ENCODE data around the gene CYBA. TPM values are rescaled to one million over a fixed set of nuclear protein-coding genes. Genes with fewer than 3 reads are reported as not detected.

The CYBA gene
- total and polyA plus RNA-seq, 10 of the 15 experiments (the other 5 are each of a cell fraction or from before 2014, with no cell fraction given): 0.55 to 598 (median 258) TPM

DNA sequence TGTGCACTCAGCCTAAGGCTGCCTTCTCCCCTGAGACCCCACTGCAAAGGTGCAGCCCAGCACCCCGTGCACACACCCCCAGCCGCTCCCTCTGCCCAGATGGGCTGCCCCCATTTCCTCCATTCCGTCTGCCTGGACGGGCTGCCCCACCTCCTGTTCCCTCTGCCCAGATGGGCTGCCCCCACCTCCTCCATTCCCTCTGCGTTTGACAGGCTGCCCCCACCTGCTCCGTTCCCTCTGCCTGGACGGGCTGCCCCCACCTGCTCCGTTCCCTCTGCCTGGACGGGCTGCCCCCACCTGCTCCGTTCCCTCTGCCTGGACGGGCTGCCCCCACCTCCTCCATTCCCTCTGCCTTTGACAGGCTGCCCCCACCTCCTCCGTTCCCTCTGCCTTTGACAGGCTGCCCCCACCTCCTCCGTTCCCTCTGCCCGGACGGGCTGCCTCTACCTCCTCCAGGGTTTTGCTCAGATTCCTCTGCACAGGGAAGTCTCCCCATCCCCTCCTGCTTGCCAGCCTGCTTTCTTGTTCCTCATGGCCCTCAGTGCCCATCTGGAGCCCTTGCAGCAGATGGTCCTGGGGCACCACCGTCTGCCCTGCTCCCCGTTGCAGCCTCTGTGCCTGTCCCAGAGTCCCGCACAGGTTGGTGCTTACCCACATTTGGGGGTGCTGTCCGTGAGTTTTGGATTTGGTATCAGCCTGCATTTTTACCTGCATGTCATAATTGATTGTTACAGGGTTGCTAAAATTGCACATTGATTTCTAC, 35.9 kb downstream of the CYBA start:
- ChIA-PET SMC1A (ENCODE audit: uncharacterized antibody, unreplicated experiment) (no interaction called here), CTCF (no interaction called here), RAD21 (ENCODE audit: unreplicated experiment) (no interaction called here), POLR2A (no interaction called here)
- no peak for FAIRE-seq
- no peak for ATAC-seq
- intact Hi-C loops (cut with micrococcal nuclease; ENCODE audit: unreplicated experiment): no loop called here
- Histone ChIP-seq H2AFZ (ENCODE audit: control insufficient read depth, low read depth, low read length) (no peak overlapping the region), H3K79me2 (ENCODE audit: control insufficient read depth, insufficient read depth, low read length) (no peaks in the 10 kb centered on the region), H3K36me3 (ENCODE audit: control insufficient read depth in 2 of 2, insufficient read depth in 2 of 2, low read length in 1 of 2) (peaks cover 8 to 36% of the 10 kb centered on the region in 2 experiments; a peak in 3 of 4 replicates), H3K9me3 (replicated peaks; ENCODE audit: control insufficient read depth, insufficient read depth, low read length) (no peaks in the 10 kb centered on the region), H3K4me2 (ENCODE audit: control insufficient read depth, insufficient read depth) (no peak overlapping the region), H3K4me3 (no peak overlapping the region), H4K20me1 (ENCODE audit: control insufficient read depth, insufficient read depth) (no peaks in the 10 kb centered on the region), H3K4me1 (ENCODE audit: control insufficient read depth, insufficient read depth, low read length) (no peaks in the 10 kb centered on the region), H3K9ac (ENCODE audit: control insufficient read depth, insufficient read depth, low read length) (no peak overlapping the region), H3K27me3 (replicated peaks in 1 of 2; ENCODE audit: control insufficient read depth in 2 of 2, insufficient read depth in 2 of 2, low read length in 1 of 2) (no peaks in the 10 kb centered on the region), H3K27ac (ENCODE audit: control insufficient read depth, insufficient read depth) (no peak overlapping the region)
- WGBS (ENCODE audit: insufficient coverage, insufficient replicate concordance, low lambda C conversion rate, missing lambda C conversion rate): 95% methylated on average over 19 of the region's 19 CpGs
- no TSS peak for BruUV-seq (replicated peaks)
- in situ Hi-C loops (cut with MboI): no loop called here
- no peak for TF ChIP-seq EZH2 (IDR thresholded peaks at IDR 0.05; ENCODE audit: borderline replicate concordance, control insufficient read depth, low read depth, low read length)
- no peak for TF ChIP-seq NR2C1 (IDR thresholded peaks at IDR 0.05)
- TF ChIP-seq, protein P1, sequence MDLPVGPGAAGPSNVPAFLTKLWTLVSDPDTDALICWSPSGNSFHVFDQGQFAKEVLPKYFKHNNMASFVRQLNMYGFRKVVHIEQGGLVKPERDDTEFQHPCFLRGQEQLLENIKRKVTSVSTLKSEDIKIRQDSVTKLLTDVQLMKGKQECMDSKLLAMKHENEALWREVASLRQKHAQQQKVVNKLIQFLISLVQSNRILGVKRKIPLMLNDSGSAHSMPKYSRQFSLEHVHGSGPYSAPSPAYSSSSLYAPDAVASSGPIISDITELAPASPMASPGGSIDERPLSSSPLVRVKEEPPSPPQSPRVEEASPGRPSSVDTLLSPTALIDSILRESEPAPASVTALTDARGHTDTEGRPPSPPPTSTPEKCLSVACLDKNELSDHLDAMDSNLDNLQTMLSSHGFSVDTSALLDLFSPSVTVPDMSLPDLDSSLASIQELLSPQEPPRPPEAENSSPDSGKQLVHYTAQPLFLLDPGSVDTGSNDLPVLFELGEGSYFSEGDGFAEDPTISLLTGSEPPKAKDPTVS (IDR thresholded peaks at IDR 0.05; ENCODE audit: low read depth, low read length): no peak
- TF ChIP-seq ETV6 (conservative IDR thresholded peaks at IDR 0.05 in 1 of 2, IDR thresholded peaks at IDR 0.05 in 1 of 2; ENCODE audit: borderline replicate concordance in 1 of 2, low read depth in 1 of 2): no peak
- TF ChIP-seq, protein P2, sequence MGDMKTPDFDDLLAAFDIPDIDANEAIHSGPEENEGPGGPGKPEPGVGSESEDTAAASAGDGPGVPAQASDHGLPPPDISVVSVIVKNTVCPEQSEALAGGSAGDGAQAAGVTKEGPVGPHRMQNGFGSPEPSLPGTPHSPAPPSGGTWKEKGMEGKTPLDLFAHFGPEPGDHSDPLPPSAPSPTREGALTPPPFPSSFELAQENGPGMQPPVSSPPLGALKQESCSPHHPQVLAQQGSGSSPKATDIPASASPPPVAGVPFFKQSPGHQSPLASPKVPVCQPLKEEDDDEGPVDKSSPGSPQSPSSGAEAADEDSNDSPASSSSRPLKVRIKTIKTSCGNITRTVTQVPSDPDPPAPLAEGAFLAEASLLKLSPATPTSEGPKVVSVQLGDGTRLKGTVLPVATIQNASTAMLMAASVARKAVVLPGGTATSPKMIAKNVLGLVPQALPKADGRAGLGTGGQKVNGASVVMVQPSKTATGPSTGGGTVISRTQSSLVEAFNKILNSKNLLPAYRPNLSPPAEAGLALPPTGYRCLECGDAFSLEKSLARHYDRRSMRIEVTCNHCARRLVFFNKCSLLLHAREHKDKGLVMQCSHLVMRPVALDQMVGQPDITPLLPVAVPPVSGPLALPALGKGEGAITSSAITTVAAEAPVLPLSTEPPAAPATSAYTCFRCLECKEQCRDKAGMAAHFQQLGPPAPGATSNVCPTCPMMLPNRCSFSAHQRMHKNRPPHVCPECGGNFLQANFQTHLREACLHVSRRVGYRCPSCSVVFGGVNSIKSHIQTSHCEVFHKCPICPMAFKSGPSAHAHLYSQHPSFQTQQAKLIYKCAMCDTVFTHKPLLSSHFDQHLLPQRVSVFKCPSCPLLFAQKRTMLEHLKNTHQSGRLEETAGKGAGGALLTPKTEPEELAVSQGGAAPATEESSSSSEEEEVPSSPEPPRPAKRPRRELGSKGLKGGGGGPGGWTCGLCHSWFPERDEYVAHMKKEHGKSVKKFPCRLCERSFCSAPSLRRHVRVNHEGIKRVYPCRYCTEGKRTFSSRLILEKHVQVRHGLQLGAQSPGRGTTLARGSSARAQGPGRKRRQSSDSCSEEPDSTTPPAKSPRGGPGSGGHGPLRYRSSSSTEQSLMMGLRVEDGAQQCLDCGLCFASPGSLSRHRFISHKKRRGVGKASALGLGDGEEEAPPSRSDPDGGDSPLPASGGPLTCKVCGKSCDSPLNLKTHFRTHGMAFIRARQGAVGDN (IDR thresholded peaks at IDR 0.05): no peak
- no peak for TF ChIP-seq BMI1 (IDR thresholded peaks at IDR 0.05; ENCODE audit: borderline replicate concordance)
- no peak for TF ChIP-seq SREBF2 (IDR thresholded peaks at IDR 0.05; ENCODE audit: low read length)
- TF ChIP-seq JUNB (IDR thresholded peaks at IDR 0.05): no peak
- DNase-seq (ENCODE audit: low read depth, low spot score): no peak

Measured in GM12878 (cell line).